ENCODE measurements around the gene DDX54.

- no peak for TF ChIP-seq TARDBP (IDR thresholded peaks at IDR 0.05)
- TF ChIP-seq CTBP1 (IDR thresholded peaks at IDR 0.05; ENCODE audit: borderline replicate concordance), result no peak
- no peak for TF ChIP-seq ELF4 (IDR thresholded peaks at IDR 0.05)
- no peak for TF ChIP-seq LEF1 (IDR thresholded peaks at IDR 0.05; ENCODE audit: borderline replicate concordance)
- no peak for TF ChIP-seq SP1 (IDR thresholded peaks at IDR 0.05)
- no peak for TF ChIP-seq PKNOX1 (IDR thresholded peaks at IDR 0.05)
- no peak for TF ChIP-seq FOXM1 (IDR thresholded peaks at IDR 0.05; ENCODE audit: borderline replicate concordance)
- TF ChIP-seq FOXK2 (IDR thresholded peaks at IDR 0.05), result no peak
- no peak for TF ChIP-seq HDGF (IDR thresholded peaks at IDR 0.05; ENCODE audit: borderline replicate concordance)
- TF ChIP-seq FOXA1 (IDR thresholded peaks at IDR 0.05), result no peak
- TF ChIP-seq NFRKB (IDR thresholded peaks at IDR 0.05), result no peak
- TF ChIP-seq SUZ12 (IDR thresholded peaks at IDR 0.05), result no peak
Observed at GRCh38 chr12:113189361-113189760, 4.1 kb upstream of the DDX54 start.
